Neural cell (in vitro differentiated cells): ENCODE data around the gene SPINK2. TPM values are rescaled to one million over a fixed set of nuclear protein-coding genes. Genes with fewer than 3 reads are reported as not detected.

ENCODE experiments used
- H2AFZ ChIP-seq: fragments of 200-600, 300-800 bp; sonication (generic), shearing (Covaris generic); 2 replicates; pipeline ENCODE4 v1.6.0; 2014; ENCODE audit warnings: low read depth, mild to moderate bottlenecking, antibody characterized with exemption, low read length, moderate library complexity
- H3F3A ChIP-seq: fragments of 200-600 bp; shearing (Covaris generic); 2 replicates; pipeline ENCODE4 v1.6.1; 2016; ENCODE audit warnings: mild to moderate bottlenecking, moderate library complexity, mixed read lengths, antibody characterized with exemption, low read length; ENCODE audit not compliant: insufficient read depth, poor library complexity, severe bottlenecking
- H3K27ac ChIP-seq: fragments of 200-600, 300-800 bp; sonication (generic), shearing (Covaris generic); 2 replicates; pipeline ENCODE4 v1.5.1; 2014; ENCODE audit warnings: mild to moderate bottlenecking, low read length, moderate library complexity
- H3K27me3 ChIP-seq: fragments of 300-800, 200-600 bp; sonication (generic), shearing (Covaris generic); 2 replicates; pipeline ENCODE4 v1.6.0; 2014; ENCODE audit warnings: mild to moderate bottlenecking, low read depth, low read length, moderate library complexity; ENCODE audit not compliant: insufficient read depth
- H3K36me3 ChIP-seq: fragments of 300-800, 200-600 bp; sonication (generic), shearing (Covaris generic); 2 replicates; pipeline ENCODE4 v1.5.1; 2014; ENCODE audit warnings: mild to moderate bottlenecking, antibody characterized with exemption, low read length, moderate library complexity; ENCODE audit not compliant: insufficient read depth
- H3K4me2 ChIP-seq: fragments of 300-800, 200-600 bp; sonication (generic), shearing (Covaris generic); 2 replicates; pipeline ENCODE4 v1.6.0; 2014; ENCODE audit warnings: mild to moderate bottlenecking, low read length
- H3K4me3 ChIP-seq: fragments of 300-800, 200-600 bp; sonication (generic), shearing (Covaris generic); 2 replicates; pipeline ENCODE4 v1.5.1; 2014; ENCODE audit warnings: mild to moderate bottlenecking, low read length, moderate library complexity
- H3K79me2 ChIP-seq: fragments of 200-600 bp; shearing (Covaris generic); replicated peaks from 2 replicates; pipeline ENCODE4 v1.6.0; 2014; ENCODE audit warnings: mild to moderate bottlenecking, low read length, moderate library complexity; ENCODE audit not compliant: insufficient read depth
- H3K9ac ChIP-seq: fragments of 300-800, 200-600 bp; sonication (generic), shearing (Covaris generic); 2 replicates; pipeline ENCODE4 v1.6.1; 2016; ENCODE audit warnings: mild to moderate bottlenecking, low read length, mixed read lengths
- H3K9me2 ChIP-seq: fragments of 200-600 bp; shearing (Covaris generic); 2 replicates; pipeline ENCODE4 v1.6.1; 2016; ENCODE audit warnings: mild to moderate bottlenecking, low read length, mixed read lengths; ENCODE audit not compliant: insufficient read depth
- H3K9me3 ChIP-seq: fragments of 200-600, 300-800 bp; sonication (generic), shearing (Covaris generic); 2 replicates; pipeline ENCODE4 v1.6.1; 2016; ENCODE audit warnings: mild to moderate bottlenecking, mixed run types, low read length, moderate library complexity, mixed read lengths
- H4K20me1 ChIP-seq: fragments of 200-600 bp; shearing (Covaris generic); 2 replicates; pipeline ENCODE4 v1.6.1; 2016; ENCODE audit warnings: mild to moderate bottlenecking, mixed run types; ENCODE audit not compliant: insufficient read depth
- EP300 ChIP-seq: fragments of 450-650 bp; conservative IDR thresholded peaks from 2 replicates; pipeline ENCODE4 v1.6.1; 2014; ENCODE audit warnings: antibody characterized with exemption, mild to moderate bottlenecking, moderate library complexity; ENCODE audit not compliant: poor library complexity, severe bottlenecking
- EZH2 ChIP-seq: fragments of 200-600, 300-800 bp; shearing (Covaris generic), sonication (generic); IDR thresholded peaks from 2 replicates; pipeline ENCODE4 v1.6.1; 2014; ENCODE audit warnings: antibody characterized with exemption, low read length, borderline replicate concordance, mild to moderate bottlenecking; ENCODE audit not compliant: insufficient read depth, poor library complexity, severe bottlenecking
- MXI1 ChIP-seq: fragments of 450-650 bp; conservative IDR thresholded peaks from 2 replicates; pipeline ENCODE4 v1.6.1; 2014; ENCODE audit warnings: antibody characterized with exemption, mild to moderate bottlenecking; ENCODE audit not compliant: poor library complexity, severe bottlenecking
- POLR2AphosphoS5 ChIP-seq: IDR thresholded peaks from 2 replicates; pipeline ENCODE4 v1.6.1; 2012
- RAD21 ChIP-seq: fragments of 450-650 bp; conservative IDR thresholded peaks from 2 replicates; pipeline ENCODE4 v1.6.1; 2014; ENCODE audit warnings: antibody characterized with exemption, mild to moderate bottlenecking, moderate library complexity
- SMC3 ChIP-seq: fragments of 450-650 bp; conservative IDR thresholded peaks from 2 replicates; pipeline ENCODE4 v1.6.1; 2014; ENCODE audit warnings: antibody characterized with exemption, mild to moderate bottlenecking, moderate library complexity; ENCODE audit not compliant: poor library complexity
- TAF1 ChIP-seq: IDR thresholded peaks from 2 replicates; pipeline ENCODE4 v1.6.1; 2012; ENCODE audit warnings: low read depth
- polyA plus RNA-seq: library from polyadenylated mRNA; depleted of rRNA; stranded (reverse); fragments of >200 nt; gene quantifications from 2 replicates; pipeline ENCODE4 v1.2.3, GENCODE V29; 2014
- TF ChIP-seq, protein P1 (sequence below): IDR thresholded peaks from 2 replicates; pipeline ENCODE4 v1.6.1; 2012; ENCODE audit warnings: borderline replicate concordance
- TF ChIP-seq, protein P2 (sequence below): fragments of 450-650 bp; IDR thresholded peaks from 2 replicates; pipeline ENCODE4 v1.5.1; 2014; ENCODE audit warnings: antibody characterized with exemption, mild to moderate bottlenecking, moderate library complexity; ENCODE audit not compliant: poor library complexity, severe bottlenecking

The SPINK2 gene
- polyA plus RNA-seq, 1 donor from 2014 or later: 1.4 TPM

DNA sequence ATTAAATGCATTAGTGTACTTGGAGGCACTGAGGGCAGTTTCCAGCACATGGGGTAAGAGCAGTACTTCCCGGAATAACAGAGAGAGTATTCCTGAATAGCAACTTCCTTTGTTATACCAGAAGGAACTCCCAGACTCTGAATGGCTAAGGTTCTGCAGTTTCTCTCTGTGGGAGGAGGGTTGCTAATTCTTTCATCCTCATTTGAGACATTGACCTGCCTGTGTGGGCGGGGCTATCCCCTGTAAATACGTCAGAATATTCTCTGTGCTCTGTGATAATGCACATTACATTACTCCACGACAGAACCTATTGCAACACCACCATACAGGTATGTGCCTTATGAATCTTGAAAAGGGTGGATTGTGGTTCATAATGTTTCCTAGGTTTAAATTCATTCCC lies 52.7 kb downstream of the SPINK2 start:
- TF ChIP-seq, protein P1, sequence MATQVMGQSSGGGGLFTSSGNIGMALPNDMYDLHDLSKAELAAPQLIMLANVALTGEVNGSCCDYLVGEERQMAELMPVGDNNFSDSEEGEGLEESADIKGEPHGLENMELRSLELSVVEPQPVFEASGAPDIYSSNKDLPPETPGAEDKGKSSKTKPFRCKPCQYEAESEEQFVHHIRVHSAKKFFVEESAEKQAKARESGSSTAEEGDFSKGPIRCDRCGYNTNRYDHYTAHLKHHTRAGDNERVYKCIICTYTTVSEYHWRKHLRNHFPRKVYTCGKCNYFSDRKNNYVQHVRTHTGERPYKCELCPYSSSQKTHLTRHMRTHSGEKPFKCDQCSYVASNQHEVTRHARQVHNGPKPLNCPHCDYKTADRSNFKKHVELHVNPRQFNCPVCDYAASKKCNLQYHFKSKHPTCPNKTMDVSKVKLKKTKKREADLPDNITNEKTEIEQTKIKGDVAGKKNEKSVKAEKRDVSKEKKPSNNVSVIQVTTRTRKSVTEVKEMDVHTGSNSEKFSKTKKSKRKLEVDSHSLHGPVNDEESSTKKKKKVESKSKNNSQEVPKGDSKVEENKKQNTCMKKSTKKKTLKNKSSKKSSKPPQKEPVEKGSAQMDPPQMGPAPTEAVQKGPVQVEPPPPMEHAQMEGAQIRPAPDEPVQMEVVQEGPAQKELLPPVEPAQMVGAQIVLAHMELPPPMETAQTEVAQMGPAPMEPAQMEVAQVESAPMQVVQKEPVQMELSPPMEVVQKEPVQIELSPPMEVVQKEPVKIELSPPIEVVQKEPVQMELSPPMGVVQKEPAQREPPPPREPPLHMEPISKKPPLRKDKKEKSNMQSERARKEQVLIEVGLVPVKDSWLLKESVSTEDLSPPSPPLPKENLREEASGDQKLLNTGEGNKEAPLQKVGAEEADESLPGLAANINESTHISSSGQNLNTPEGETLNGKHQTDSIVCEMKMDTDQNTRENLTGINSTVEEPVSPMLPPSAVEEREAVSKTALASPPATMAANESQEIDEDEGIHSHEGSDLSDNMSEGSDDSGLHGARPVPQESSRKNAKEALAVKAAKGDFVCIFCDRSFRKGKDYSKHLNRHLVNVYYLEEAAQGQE: no peak
- TF ChIP-seq TAF1 (no peak), EZH2 (no peak)
- Histone ChIP-seq H2AFZ (no peak overlapping the region), H3K79me2 (no peaks in the 10 kb centered on the region), H3K9ac (no peak overlapping the region), H4K20me1 (no peaks in the 10 kb centered on the region), H3K4me2 (no peak overlapping the region), H3K36me3 (no peaks in the 10 kb centered on the region), H3K27me3 (no peaks in the 10 kb centered on the region), H3K9me3 (no peaks in the 10 kb centered on the region), H3K9me2 (no peaks in the 10 kb centered on the region), H3F3A (no peaks in the 10 kb centered on the region), H3K27ac (no peak overlapping the region), H3K4me3 (no peak overlapping the region)

DNA sequence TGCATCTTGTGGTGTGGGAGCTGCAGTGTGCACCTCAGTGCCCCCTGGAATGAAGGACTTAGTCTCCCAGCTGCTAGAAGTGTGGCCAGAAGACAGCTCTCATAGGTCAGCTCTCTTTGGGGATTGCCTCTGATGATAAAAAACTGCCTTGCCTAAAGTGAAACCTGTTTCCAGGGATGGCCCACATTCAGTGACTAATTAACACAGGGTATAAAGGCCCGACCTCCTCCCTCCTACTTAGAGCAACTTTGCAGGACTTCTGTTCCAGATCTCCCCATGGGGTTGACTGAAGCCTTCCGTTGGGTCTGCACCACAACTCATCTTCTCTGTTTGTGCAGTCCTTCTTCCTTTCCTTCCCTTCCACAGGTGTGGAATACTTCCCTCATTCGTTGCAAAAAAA lies 53.2 kb downstream of the SPINK2 start:
- TF ChIP-seq RAD21 (no peak), POLR2AphosphoS5 (no peak), EP300 (no peak), TAF1 (no peak), EZH2 (no peak), MXI1 (no peak), SMC3 (no peak)
- TF ChIP-seq, protein P1: no peak
- TF ChIP-seq, protein P2, sequence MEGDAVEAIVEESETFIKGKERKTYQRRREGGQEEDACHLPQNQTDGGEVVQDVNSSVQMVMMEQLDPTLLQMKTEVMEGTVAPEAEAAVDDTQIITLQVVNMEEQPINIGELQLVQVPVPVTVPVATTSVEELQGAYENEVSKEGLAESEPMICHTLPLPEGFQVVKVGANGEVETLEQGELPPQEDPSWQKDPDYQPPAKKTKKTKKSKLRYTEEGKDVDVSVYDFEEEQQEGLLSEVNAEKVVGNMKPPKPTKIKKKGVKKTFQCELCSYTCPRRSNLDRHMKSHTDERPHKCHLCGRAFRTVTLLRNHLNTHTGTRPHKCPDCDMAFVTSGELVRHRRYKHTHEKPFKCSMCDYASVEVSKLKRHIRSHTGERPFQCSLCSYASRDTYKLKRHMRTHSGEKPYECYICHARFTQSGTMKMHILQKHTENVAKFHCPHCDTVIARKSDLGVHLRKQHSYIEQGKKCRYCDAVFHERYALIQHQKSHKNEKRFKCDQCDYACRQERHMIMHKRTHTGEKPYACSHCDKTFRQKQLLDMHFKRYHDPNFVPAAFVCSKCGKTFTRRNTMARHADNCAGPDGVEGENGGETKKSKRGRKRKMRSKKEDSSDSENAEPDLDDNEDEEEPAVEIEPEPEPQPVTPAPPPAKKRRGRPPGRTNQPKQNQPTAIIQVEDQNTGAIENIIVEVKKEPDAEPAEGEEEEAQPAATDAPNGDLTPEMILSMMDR: no peak
- Histone ChIP-seq H3K9me3 (no peaks in the 10 kb centered on the region), H3K36me3 (no peaks in the 10 kb centered on the region), H3K79me2 (no peaks in the 10 kb centered on the region), H3K4me2 (no peak overlapping the region), H2AFZ (no peak overlapping the region), H3K9me2 (no peaks in the 10 kb centered on the region), H3K27ac (no peak overlapping the region), H3K27me3 (no peaks in the 10 kb centered on the region), H4K20me1 (no peaks in the 10 kb centered on the region), H3K9ac (no peak overlapping the region), H3K4me3 (no peak overlapping the region), H3F3A (no peaks in the 10 kb centered on the region)
